KMS-11 (cell line): ENCODE results near the gene PCARE.

Experiments used
- H2AFZ ChIP-seq: fragments of 200-600 bp; sonication (generic); 2 replicates; pipeline ENCODE4 v1.6.1; 2016; ENCODE audit warnings: antibody characterized with exemption, mixed run types, low read depth
- H3K27ac ChIP-seq: fragments of 200-600 bp; sonication (generic); 2 replicates; pipeline ENCODE4 v1.6.1; 2016; ENCODE audit warnings: mild to moderate bottlenecking, mixed run types
- H3K27me3 ChIP-seq: fragments of 200-600 bp; sonication (generic); 2 replicates; pipeline ENCODE4 v1.6.1; 2017; ENCODE audit warnings: mild to moderate bottlenecking, low read depth, mixed run types, moderate library complexity; ENCODE audit not compliant: insufficient read depth
- H3K36me3 ChIP-seq: fragments of 200-600 bp; sonication (generic); 2 replicates; pipeline ENCODE4 v1.6.1; 2017; ENCODE audit warnings: mild to moderate bottlenecking, mixed run types; ENCODE audit not compliant: insufficient read depth
- H3K4me1 ChIP-seq: fragments of 200-600 bp; sonication (generic); 2 replicates; pipeline ENCODE4 v1.6.1; 2016; ENCODE audit warnings: mild to moderate bottlenecking, low read depth, mixed run types; ENCODE audit not compliant: poor library complexity, severe bottlenecking
- H3K4me2 ChIP-seq: fragments of 200-600 bp; sonication (generic); 2 replicates; pipeline ENCODE4 v1.7.0; 2016; ENCODE audit warnings: mild to moderate bottlenecking, mixed run types
- H3K4me3 ChIP-seq: fragments of 200-600 bp; sonication (generic); IDR thresholded peaks from 2 replicates; pipeline ENCODE4 v1.6.1; 2017; ENCODE audit warnings: low read depth, low read length, mixed read lengths; ENCODE audit not compliant: insufficient read depth
- H3K79me2 ChIP-seq: fragments of 200-600 bp; sonication (generic); 2 replicates; pipeline ENCODE4 v1.6.1; 2016; ENCODE audit warnings: low read depth, mixed run types; ENCODE audit not compliant: insufficient read depth
- H3K9ac ChIP-seq: fragments of 200-600 bp; sonication (generic); 2 replicates; pipeline ENCODE4 v1.6.1; 2016; ENCODE audit warnings: mild to moderate bottlenecking, mixed run types
- H4K20me1 ChIP-seq: fragments of 200-600 bp; sonication (generic); 2 replicates; pipeline ENCODE4 v1.6.1; 2016; ENCODE audit warnings: mild to moderate bottlenecking, mixed run types; ENCODE audit not compliant: insufficient read depth
- CTCF ChIP-seq: fragments of 200-600 bp; sonication (generic); conservative IDR thresholded peaks from 2 replicates; pipeline ENCODE4 v1.6.1; 2017; ENCODE audit warnings: low read depth, mild to moderate bottlenecking, antibody characterized with exemption, low read length, moderate library complexity, mixed read lengths

PCARE gene

GRCh38 chr2:29023188-29023587, 51.1 kb downstream of the PCARE start:
- H3K4me1 ChIP-seq = no peaks in the 10 kb centered on the region
- H3K27ac ChIP-seq = no peak overlapping the region
- no peak overlapping the region for H2AFZ ChIP-seq
- H3K27me3 ChIP-seq = no peaks in the 10 kb centered on the region
- H3K9ac ChIP-seq = no peak overlapping the region
- no peaks in the 10 kb centered on the region for H3K79me2 ChIP-seq
- H3K4me2 ChIP-seq = no peak overlapping the region
- H3K4me3 ChIP-seq = no peak overlapping the region
- no peaks in the 10 kb centered on the region for H3K36me3 ChIP-seq
- TF ChIP-seq CTCF = no peak
- H4K20me1 ChIP-seq = no peaks in the 10 kb centered on the region

- H3K4me2 ChIP-seq = no peak overlapping the region
- TF ChIP-seq CTCF = no peak
Measured at GRCh38 chr2:29022679-29023078, 51.6 kb downstream of the PCARE start.

GRCh38 chr2:29021886-29022285, 52.4 kb downstream of the PCARE start:
- H3K27ac ChIP-seq = no peak overlapping the region
- no peak overlapping the region for H3K4me2 ChIP-seq
- no peaks in the 10 kb centered on the region for H3K79me2 ChIP-seq
- no peaks in the 10 kb centered on the region for H4K20me1 ChIP-seq
- no peak overlapping the region for H3K4me3 ChIP-seq
- no peak for TF ChIP-seq CTCF
- no peaks in the 10 kb centered on the region for H3K36me3 ChIP-seq
- H3K27me3 ChIP-seq = no peaks in the 10 kb centered on the region
- no peaks in the 10 kb centered on the region for H3K4me1 ChIP-seq
- no peak overlapping the region for H3K9ac ChIP-seq
- H2AFZ ChIP-seq = no peak overlapping the region

More at GRCh38 chr2:29022679-29023078, 51.6 kb downstream of the PCARE start:
- no peaks in the 10 kb centered on the region for H4K20me1 ChIP-seq
- H2AFZ ChIP-seq = no peak overlapping the region
- no peaks in the 10 kb centered on the region for H3K79me2 ChIP-seq
- no peak overlapping the region for H3K9ac ChIP-seq
- no peaks in the 10 kb centered on the region for H3K36me3 ChIP-seq
- H3K27me3 ChIP-seq = no peaks in the 10 kb centered on the region
- H3K27ac ChIP-seq = no peak overlapping the region
- no peaks in the 10 kb centered on the region for H3K4me1 ChIP-seq
- H3K4me3 ChIP-seq = no peak overlapping the region

GRCh38 chr2:29017716-29018435, 56.4 kb downstream of the PCARE start:
- no peak for TF ChIP-seq CTCF
- no peaks in the 10 kb centered on the region for H3K4me1 ChIP-seq

More at GRCh38 chr2:29017716-29018435, 56.4 kb downstream of the PCARE start:
- Histone ChIP-seq H3K4me2 (no peak overlapping the region), H2AFZ (no peak overlapping the region), H3K9ac (no peak overlapping the region), H3K79me2 (no peaks in the 10 kb centered on the region), H4K20me1 (no peaks in the 10 kb centered on the region), H3K4me3 (no peak overlapping the region), H3K27me3 (no peaks in the 10 kb centered on the region), H3K36me3 (no peaks in the 10 kb centered on the region), H3K27ac (no peak overlapping the region)
